ENCODE data around the gene SHKBP1.
"Not testable (repeated sequence)": the region's sequence is repeated elsewhere in the genome, so short reads cannot be mapped to it uniquely, and the experiment has no call there.

Gene SHKBP1

DNA sequence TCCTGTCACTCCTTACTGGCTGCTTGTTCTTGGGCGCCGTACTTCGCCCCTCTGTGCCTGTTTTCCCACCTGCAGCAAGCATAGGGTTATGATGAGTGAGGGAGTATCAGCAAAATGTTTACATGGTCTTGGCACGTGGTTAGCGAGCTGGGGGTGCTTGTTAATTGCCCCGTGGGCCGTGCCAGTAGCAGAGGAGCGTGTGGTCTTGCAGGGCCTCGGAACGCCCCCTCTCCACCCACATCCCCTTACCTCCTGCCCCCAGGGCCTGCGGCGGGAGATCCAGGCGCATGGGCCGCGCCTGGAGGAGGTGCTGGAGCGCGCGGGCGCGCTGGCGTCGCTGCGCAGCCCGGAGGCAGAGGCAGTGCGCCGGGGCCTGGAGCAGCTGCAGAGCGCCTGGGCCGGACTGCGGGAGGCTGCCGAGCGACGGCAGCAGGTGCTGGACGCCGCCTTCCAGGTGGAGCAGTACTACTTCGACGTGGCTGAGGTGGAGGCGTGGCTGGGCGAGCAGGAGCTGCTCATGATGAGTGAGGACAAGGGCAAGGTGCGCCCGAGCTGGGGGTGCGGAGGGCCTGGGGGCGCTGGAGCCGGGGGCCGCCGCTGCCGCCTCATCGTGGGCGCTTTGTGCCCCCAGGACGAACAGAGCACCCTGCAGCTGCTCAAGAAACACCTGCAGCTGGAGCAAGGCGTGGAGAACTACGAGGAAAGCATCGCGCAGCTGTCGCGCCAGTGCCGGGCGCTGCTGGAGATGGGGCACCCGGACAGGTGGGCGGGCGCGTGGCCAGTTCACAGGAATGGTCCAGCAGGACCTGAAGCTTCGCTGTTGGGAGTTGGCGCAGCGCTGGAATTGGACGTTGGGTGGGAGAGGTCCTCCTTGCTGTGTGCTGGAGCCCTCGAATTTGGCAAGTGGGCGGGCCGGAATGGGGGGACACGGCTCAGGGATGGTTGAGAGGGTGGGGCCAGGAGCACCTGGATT lies 22.5 kb upstream of the SHKBP1 start:
- in situ Hi-C loops (cut with HindIII; ENCODE audit: low pct_ligation_motif_present, low pct_unique_long_range_greater_than_20kb, low sequenced_read_pairs), result no loop called here
- no peak for DNase-seq

DNA sequence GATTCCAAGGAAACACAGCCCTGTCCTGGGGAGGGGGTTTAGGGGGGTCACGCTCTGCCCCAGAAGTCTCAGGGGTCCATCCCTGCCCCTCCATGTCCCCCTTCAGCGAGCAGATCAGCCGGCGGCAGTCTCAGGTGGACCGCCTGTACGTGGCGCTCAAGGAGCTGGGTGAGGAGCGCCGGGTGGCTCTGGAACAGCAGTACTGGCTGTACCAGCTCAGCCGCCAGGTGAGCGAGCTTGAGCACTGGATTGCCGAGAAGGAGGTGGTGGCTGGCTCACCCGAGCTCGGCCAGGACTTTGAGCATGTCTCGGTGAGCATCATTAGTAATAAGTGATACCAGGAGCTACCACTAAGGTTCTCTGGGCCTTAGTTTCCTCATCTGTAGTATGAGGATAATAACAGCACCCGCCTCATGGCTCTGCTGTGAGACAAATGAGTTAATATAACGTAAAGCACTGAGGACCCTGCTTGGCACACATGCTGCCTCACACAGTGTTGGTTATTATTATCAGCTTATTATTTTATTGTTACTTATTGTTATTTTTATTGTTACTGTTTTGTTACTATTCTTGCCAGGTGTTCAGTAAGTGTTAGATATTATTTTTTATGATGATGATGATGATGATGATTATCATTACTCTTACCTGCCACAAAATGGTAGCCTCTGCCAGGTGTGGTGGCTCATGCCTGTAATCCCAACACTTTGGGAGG lies 20.5 kb upstream of the SHKBP1 start:
- in situ Hi-C loops (cut with HindIII; ENCODE audit: low pct_ligation_motif_present, low pct_unique_long_range_greater_than_20kb, low sequenced_read_pairs), result no loop called here
- DNase-seq, result no peak

DNA sequence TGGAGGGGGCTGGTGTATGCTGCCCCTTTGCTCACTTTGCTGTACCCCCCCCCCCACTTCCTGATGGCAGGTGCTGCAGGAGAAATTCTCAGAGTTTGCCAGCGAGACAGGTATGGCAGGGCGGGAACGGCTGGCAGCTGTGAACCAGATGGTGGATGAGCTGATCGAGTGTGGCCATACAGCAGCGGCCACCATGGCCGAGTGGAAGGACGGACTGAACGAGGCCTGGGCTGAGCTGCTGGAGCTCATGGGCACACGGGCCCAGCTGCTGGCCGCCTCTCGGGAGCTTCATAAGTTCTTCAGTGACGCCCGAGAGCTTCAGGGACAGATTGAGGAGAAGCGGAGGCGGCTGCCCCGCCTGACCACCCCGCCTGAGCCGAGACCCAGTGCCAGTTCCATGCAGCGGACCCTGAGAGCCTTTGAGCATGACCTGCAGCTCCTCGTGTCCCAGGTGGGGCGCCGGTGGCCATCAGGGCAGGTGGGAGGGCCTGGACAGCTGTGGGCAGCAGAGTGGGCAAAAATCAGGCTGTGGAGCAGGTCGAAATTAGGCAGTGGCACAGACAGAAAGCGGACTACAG lies 19.6 kb upstream of the SHKBP1 start:
- in situ Hi-C loops (cut with HindIII; ENCODE audit: low pct_ligation_motif_present, low pct_unique_long_range_greater_than_20kb, low sequenced_read_pairs), result no loop called here
- DNase-seq, result no peak

DNA sequence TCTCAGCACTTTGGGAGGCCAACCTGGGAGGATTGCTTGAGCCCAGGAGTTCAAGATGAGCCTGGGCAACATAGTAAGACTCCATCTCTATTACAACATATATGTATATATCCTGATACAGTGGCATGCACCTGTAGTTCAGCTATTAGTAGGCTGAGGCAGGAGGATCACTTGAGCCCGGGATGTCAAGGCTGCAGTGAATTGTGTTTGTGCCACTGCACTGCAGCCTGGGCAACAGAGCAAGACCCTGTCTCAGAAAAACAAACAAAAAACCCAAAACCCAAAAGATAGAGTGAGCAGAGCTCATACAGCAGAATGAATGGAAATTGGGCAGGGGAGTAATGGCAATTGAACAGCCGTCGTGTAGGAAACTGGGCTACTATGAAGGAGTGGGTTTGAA lies 17.3 kb upstream of the SHKBP1 start:
- no peak for DNase-seq
- in situ Hi-C loops (cut with HindIII; ENCODE audit: low pct_ligation_motif_present, low pct_unique_long_range_greater_than_20kb, low sequenced_read_pairs), result no loop called here

DNA sequence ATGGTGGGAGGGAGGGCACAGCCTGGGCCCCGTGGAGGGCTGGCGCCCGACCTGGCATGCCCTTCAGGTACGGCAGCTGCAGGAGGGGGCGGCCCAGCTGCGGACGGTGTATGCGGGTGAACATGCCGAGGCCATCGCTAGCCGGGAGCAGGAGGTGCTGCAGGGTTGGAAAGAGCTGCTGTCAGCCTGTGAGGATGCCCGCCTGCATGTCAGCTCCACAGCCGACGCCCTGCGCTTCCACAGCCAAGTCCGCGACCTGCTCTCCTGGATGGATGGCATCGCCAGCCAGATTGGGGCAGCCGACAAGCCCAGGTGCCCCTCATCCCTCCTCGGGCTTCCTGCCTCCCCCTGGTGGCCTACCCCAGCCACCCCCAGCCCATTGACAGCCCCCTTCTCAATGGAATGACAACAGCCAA lies 16.6 kb upstream of the SHKBP1 start:
- in situ Hi-C loops (cut with HindIII; ENCODE audit: low pct_ligation_motif_present, low pct_unique_long_range_greater_than_20kb, low sequenced_read_pairs), result no loop called here
- no peak for DNase-seq

DNA sequence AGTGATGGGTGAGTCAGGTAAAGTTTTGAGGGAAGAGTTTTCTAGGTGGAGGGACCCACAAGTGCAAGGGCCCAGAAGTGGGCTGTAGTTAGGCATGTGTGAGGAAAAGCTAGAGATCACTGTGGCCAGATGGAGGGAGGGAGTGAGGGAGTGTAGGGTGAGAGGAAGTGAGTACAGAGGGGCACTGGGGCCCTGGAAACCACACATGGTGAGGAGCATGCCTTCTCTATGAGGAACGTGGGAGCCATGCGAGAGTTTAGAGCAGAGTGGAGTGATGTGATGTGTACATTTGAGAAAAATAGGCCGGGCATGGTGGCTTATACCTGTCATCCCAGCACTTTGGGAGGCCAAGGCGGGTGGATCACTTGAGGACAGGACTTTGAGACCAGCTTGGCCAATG lies 14.7 kb upstream of the SHKBP1 start:
- no peak for DNase-seq
- in situ Hi-C loops (cut with HindIII; ENCODE audit: low pct_ligation_motif_present, low pct_unique_long_range_greater_than_20kb, low sequenced_read_pairs), result no loop called here

DNA sequence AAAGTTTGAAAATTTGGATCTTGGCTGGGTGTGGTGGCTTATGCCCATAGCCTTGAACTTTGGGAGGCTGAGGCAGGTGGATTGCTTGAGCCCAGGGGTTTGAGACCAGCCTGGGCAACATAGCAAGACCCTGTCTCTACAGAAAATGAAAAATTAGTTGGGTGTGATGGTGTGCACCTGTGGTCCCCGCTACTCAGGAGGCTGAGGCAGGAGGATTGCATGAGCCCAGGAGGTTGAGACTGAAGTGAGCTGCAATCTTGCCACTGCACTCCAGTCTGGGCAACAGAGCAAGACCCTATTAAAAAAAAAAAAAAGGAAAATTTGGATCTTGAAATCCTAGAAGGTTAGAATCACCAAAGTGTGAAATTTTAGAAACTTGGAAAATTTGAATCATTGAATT lies 12.1 kb upstream of the SHKBP1 start:
- in situ Hi-C loops (cut with HindIII; ENCODE audit: low pct_ligation_motif_present, low pct_unique_long_range_greater_than_20kb, low sequenced_read_pairs); DNase-seq: not testable (repeated sequence)

DNA sequence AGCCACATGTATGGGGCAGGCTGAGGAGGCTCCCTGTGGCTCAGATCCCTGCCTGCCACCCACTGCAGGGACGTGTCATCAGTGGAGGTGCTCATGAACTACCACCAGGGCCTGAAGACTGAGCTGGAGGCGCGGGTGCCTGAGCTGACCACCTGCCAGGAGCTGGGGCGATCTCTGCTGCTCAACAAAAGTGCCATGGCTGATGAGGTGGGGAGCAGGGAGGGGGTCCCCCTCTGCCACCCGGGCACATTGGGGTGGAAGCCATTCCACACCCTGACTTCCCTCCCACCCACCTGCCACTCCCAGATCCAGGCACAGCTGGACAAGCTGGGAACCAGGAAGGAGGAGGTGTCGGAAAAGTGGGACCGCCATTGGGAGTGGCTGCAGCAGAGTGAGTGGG lies 11.3 kb upstream of the SHKBP1 start:
- no peak for DNase-seq
- in situ Hi-C loops (cut with HindIII; ENCODE audit: low pct_ligation_motif_present, low pct_unique_long_range_greater_than_20kb, low sequenced_read_pairs), result no loop called here

DNA sequence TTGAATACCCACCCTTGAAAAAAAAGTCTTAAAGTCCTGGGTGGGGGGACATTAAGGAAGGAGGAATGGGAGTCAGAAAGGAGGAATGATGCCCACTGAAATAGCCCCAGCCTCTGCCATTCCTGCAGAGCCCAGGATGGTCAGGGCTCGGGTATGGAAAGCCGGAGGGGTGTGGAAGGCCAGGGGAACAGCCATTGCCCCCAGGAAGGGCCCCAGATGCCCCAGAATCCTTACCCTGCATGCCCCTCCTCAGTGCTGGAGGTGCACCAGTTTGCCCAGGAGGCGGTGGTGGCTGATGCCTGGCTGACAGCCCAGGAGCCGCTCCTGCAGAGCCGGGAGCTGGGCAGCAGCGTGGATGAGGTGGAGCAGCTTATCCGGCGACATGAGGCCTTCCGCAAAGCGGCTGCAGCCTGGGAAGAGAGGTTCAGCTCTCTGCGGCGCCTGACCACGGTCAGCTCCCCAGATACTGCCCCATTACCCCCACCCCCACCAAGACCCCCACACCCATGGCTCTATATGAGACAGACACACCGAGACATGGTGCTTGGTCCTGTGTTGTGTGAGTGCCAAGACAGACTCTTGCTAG lies 10.7 kb upstream of the SHKBP1 start:
- in situ Hi-C loops (cut with HindIII; ENCODE audit: low pct_ligation_motif_present, low pct_unique_long_range_greater_than_20kb, low sequenced_read_pairs), result no loop called here
- no peak for DNase-seq

DNA sequence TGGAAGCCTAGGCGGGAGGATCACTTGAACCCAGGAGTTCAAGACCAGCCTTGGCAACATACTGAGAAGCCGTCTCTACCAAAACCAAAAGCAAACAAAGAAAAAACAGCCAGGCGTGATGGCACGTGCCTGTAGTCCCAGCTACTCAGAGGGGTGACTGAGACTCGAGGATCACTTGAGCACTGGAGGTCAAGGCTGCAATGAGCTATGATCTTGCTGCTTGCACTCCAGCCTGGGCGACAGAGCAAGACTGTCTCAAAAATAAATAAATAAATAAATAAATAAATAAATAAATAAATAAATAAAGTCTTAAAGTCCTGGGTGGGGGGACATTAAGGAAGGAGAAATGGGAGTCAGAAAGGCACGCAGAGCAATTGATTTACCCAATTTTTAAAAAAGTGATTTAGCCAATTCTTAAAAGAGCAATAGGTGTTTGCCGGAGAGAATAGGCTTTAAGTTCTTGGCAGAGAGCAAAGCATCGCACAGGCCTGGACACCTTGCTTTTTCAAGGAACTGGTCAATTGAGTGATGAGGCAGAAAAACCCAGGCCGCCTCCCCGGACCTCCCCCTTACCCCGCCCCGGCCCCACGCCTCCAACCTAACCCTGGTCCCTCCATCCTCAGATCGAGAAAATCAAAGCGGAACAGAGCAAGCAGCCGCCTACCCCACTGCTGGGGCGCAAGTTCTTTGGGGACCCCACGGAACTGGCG lies 9.5 kb upstream of the SHKBP1 start:
- no peak for DNase-seq
- in situ Hi-C loops (cut with HindIII; ENCODE audit: low pct_ligation_motif_present, low pct_unique_long_range_greater_than_20kb, low sequenced_read_pairs), result no loop called here

DNA sequence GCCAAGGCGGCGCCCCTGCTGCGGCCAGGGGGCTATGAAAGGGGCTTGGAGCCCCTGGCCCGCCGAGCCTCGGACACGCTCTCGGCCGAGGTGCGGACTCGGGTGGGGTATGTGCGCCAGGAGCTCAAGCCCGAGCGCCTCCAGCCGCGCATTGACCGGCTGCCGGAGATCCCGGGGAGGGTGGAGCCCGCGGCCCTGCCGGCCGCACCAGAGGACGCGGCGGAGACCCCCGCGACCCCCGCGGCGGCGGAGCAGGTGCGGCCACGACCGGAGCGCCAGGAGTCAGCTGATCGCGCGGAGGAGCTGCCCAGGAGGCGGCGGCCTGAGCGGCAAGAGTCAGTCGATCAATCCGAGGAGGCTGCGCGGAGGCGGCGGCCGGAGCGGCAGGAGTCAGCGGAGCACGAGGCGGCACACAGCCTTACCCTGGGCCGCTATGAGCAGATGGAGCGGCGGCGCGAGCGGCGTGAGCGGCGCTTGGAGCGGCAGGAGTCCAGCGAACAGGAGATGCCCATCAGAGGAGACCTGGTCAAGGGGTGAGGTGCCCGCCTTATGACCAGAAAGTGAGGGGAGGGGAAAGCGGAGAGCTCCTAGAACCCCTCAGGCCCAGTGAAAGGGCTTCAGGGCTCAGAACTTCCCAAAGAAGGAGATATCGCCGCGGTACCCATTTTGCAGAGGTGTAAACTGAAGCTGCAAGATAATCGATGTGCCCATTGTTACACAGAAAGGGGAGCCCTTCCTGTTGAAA lies 8.8 kb upstream of the SHKBP1 start:
- no peak for DNase-seq
- in situ Hi-C loops (cut with HindIII; ENCODE audit: low pct_ligation_motif_present, low pct_unique_long_range_greater_than_20kb, low sequenced_read_pairs), result no loop called here

DNA sequence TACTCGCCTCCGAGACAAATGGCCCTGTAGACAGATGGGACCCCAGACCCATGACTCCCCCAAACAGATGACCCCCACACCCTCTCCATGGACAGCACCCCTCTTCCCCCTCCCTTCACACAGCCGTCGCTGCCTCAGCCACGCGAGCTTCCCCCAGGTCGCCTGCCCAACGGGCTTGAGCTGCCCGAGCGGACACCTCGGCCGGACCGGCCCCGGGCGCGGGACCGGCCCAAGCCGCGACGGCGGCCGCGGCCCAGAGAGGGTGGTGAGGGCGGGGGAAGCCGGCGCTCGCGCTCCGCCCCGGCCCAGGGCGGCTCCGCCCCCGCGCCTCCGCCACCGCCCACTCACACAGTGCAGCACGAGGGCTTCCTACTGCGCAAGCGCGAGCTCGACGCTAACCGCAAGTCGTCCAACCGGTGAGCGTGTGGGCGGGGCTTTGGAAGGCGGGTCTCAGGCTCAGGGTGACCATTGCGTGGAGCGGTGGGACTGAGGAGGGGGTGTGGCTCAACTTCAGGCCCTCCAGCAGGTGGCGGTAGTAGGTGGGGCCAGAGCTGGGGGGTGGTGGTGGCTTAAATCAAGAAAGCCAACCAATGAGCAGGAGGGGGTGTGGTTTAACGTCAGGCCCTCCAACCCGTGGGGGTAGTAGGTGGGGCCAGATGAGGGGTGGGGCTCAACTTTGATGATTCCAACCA lies 6.2 kb upstream of the SHKBP1 start:
- DNase-seq, result peak; percentile 98
- in situ Hi-C loops (cut with HindIII; ENCODE audit: low pct_ligation_motif_present, low pct_unique_long_range_greater_than_20kb, low sequenced_read_pairs), result no loop called here

DNA sequence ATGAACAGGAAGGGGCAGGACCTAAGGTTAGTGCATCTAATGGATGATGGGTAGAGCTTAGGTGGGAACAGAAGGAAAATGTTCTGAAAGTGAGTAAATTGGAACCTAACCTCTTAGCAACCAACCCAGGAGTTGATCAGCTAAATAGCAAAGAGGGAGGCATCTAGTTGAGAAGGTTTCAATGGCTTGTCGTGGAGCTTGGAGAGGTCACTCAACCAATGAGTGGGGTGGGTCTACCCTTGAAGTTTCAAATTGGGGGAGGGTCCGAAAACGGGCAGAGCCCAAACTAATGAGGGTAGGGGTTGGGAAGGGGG lies 5.7 kb upstream of the SHKBP1 start:
- in situ Hi-C loops (cut with HindIII; ENCODE audit: low pct_ligation_motif_present, low pct_unique_long_range_greater_than_20kb, low sequenced_read_pairs), result no loop called here
- DNase-seq, result no peak

DNA sequence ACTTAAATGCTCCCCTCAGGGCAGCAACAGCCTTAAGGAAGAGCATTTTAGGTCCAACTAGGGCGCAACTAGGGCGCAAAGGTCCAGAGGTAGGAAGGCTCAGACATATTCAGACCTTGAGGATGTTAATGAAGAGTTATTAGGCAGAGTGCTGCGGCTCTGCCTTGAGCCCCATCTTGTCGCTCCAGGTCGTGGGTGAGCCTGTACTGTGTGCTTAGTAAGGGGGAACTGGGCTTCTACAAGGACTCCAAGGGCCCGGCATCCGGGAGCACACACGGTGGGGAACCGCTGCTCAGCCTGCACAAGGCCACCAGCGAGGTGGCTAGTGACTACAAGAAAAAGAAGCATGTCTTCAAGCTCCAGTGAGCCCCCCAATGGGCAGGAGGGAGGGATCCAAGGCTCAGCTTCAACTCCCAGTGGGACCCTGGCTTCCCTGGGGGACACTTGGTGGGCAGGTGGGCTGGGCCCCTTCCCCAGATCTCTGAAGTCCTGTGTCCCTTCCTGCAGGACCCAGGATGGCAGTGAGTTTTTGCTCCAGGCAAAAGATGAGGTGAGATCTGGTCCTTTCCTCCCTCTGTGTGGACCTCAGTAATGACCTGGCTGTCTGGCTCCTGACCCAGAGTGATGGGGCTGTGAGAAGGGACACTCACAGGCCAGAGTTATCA lies 4.7 kb upstream of the SHKBP1 start:
- in situ Hi-C loops (cut with HindIII; ENCODE audit: low pct_ligation_motif_present, low pct_unique_long_range_greater_than_20kb, low sequenced_read_pairs), result no loop called here
- DNase-seq, result no peak

DNA sequence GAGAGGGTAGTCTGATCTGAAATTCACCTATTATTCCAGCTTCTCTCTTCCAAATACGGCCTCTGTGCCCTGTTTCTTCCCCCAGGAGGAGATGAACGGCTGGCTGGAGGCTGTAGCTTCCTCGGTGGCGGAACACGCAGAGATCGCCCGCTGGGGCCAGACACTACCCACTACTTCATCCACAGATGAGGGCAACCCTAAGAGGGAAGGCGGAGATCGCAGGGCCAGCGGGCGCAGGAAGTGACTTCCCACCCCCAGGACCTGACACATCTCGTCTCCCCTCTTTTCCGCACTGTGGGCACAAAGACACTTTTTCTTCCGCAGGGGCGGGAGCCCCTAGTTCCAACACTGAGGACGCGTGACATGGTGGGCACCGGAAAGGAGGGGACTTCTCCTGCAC lies 1.3 kb upstream of the SHKBP1 start:
- DNase-seq, result no peak
- in situ Hi-C loops (cut with HindIII; ENCODE audit: low pct_ligation_motif_present, low pct_unique_long_range_greater_than_20kb, low sequenced_read_pairs), result no loop called here

DNA sequence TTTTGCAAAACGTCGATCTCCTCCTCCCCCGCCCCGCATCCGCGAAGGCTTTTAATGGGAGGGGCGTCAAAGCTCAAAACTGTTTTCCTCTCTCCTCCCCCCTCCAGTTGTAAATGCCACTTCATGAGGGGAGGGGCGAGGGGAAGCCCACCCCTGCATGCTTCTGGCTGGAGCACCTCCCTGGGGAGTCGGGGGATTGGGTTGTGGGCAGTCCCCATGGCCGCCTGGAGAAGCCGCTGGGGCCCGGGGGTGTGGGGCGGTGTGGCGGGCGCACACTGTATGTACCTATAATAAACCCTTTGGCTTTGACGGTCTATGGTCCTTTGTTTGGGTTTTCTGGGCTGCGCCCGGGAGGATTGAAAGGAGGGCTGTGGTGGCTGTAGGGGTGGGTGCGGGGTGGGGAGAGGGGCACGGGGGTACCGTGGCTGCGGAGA lies 505 bp upstream of the SHKBP1 start:
- in situ Hi-C loops (cut with HindIII; ENCODE audit: low pct_ligation_motif_present, low pct_unique_long_range_greater_than_20kb, low sequenced_read_pairs), result no loop called here

DNA sequence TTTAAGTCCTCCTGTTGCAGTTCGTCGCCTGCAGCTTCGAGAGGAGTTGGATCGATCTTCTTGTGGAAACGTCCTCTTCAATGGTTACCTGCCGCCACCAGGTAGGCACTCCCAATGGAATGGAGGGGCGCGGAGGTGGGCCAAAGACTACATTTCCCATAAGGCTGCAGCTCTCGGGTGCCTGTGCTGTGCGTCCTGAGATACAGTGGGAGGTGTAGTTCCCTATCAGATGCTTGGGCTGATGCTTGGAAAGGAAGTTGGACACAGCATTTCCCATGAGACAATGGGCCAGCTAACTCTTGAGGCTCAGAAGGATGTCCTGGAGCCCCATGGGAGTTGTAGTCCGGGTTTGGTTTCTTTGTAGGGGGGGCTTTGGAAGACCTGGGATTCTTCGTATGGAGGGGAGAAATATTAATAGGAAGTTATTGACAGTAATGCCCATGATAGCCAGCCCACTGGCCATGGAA lies 1.8 kb downstream of the SHKBP1 start:
- DNase-seq, result peak; percentile 30
- in situ Hi-C loops (cut with HindIII; ENCODE audit: low pct_ligation_motif_present, low pct_unique_long_range_greater_than_20kb, low sequenced_read_pairs), result no loop called here

More for the DNA sequence above, 505 bp upstream of the SHKBP1 start:
- DNase-seq, result no peak

Data from ACHN (cell line).